Kidney glomerular epithelial cell (primary cell): ENCODE measurements around the gene PHC2.

Experiments used
- DNase-seq: peaks from one replicate; lab custom pipeline; 2025; lab: John Stamatoyannopoulos, UW

The PHC2 gene

GRCh38 chr1:33388805-33389771, 41.8 kb downstream of the PHC2 start:
- DNase-seq, result no peak

GRCh38 chr1:33387625-33388024, 43.3 kb downstream of the PHC2 start:
- DNase-seq, result no peak

- no peak for DNase-seq
Measured at GRCh38 chr1:33385251-33385650, 45.6 kb downstream of the PHC2 start.

GRCh38 chr1:33384040-33384812, 46.7 kb downstream of the PHC2 start:
- DNase-seq, result peak; percentile 55

GRCh38 chr1:33383489-33383888, 47.4 kb downstream of the PHC2 start:
- DNase-seq, result no peak

GRCh38 chr1:33382661-33383415, 48.1 kb downstream of the PHC2 start:
- no peak for DNase-seq

- no peak for DNase-seq
Measured at GRCh38 chr1:33381977-33382376, 48.9 kb downstream of the PHC2 start.

GRCh38 chr1:33380811-33381210, 50.1 kb downstream of the PHC2 start:
- DNase-seq, result no peak

GRCh38 chr1:33379631-33380354, 51.1 kb downstream of the PHC2 start:
- no peak for DNase-seq

GRCh38 chr1:33378976-33379375, 51.9 kb downstream of the PHC2 start:
- no peak for DNase-seq

- no peak for DNase-seq
Measured at GRCh38 chr1:33378524-33378923, 52.4 kb downstream of the PHC2 start.

- no peak for DNase-seq
Measured at GRCh38 chr1:33377756-33378155, 53.1 kb downstream of the PHC2 start.

- no peak for DNase-seq
Measured at GRCh38 chr1:33377013-33377412, 53.9 kb downstream of the PHC2 start.

- no peak for DNase-seq
Measured at GRCh38 chr1:33375316-33375715, 55.6 kb downstream of the PHC2 start.

GRCh38 chr1:33374336-33375105, 56.4 kb downstream of the PHC2 start:
- no peak for DNase-seq

GRCh38 chr1:33373606-33374005, 57.3 kb downstream of the PHC2 start:
- no peak for DNase-seq

GRCh38 chr1:33372677-33373076, 58.2 kb downstream of the PHC2 start:
- DNase-seq, result no peak

GRCh38 chr1:33372162-33372561, 58.7 kb downstream of the PHC2 start:
- DNase-seq, result no peak

- DNase-seq, result no peak
Measured at GRCh38 chr1:33371334-33371733, 59.6 kb downstream of the PHC2 start.

GRCh38 chr1:33370827-33371226, 60.1 kb downstream of the PHC2 start:
- DNase-seq, result no peak

- no peak for DNase-seq
Measured at GRCh38 chr1:33370301-33370700, 60.6 kb downstream of the PHC2 start.
